ENCODE results near the gene PPP1R12A. TPM values are rescaled to one million over a fixed set of nuclear protein-coding genes. Genes with fewer than 3 reads are reported as not detected.
"Not testable (repeated sequence)": the region's sequence is repeated elsewhere in the genome, so short reads cannot be mapped to it uniquely, and the experiment has no call there.

The PPP1R12A gene
- 95.8 TPM for total RNA-seq

GRCh38 chr12:79935021-79935623 is at the start of gene PPP1R12A:
Gene PPP1R12A, minus strand, starts transcription at chr12:79935097. Its CDS starts 166 bp downstream, at chr12:79934931.
- Histone ChIP-seq H3K27me3 (no peaks in the 10 kb centered on the region), H3K4me1 (peaks cover 49% of the 10 kb centered on the region), H3K27ac (peak within 1 kb of the TSS; percentile 98), H3K4me3 (peak within 1 kb of the TSS; percentile 92 to 98), H3K36me3 (no peaks in the 10 kb centered on the region), H3K9me3 (no peaks in the 10 kb centered on the region)
- TF ChIP-seq CTCF (IDR thresholded peaks at IDR 0.05) (no peak), POLR2A (IDR thresholded peaks at IDR 0.05) (peak; percentile 78 to 86), POLR2AphosphoS5 (IDR thresholded peaks at IDR 0.05; ENCODE audit: insufficient read depth in 1 of 2, low read depth in 1 of 2) (peak; percentile 98 to 100)
- peak; percentile 95 to 98 for DNase-seq (ENCODE audit: extremely low spot score in 2 of 2)
- intact Hi-C loops (cut with DNase I): no loop called here

DNA sequence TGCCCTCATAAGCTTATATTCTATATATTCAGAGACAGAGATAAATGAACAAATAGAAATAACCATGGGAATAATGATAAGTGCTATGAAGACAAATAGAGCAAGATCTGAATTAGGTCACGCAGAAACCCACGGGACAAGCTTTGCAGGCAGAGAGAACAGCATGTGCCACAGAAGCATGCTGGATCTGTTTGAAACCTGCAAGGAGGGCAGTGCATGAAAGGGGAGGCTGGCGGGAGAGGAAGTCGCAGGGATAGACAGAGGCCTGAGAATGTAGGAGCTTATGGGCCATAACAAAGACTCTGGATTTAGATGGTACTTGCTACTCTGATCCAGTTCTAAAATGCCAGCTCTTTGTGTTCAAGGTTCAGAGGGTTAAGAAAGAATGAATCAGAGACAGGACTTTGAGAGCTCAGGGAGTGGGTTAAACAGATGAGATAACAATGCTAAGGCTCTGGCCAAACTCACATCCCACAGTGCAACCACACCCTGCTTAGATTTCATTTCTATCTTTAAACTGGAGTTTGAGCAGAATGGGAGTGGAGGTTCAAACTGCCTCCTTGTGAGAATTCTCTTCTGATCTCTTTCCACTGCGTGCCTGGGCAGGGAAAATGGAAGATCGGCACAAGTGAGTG is 49.2 kb upstream of the PPP1R12A start:
- DNase-seq (ENCODE audit: extremely low spot score in 2 of 2): no peak
- Histone ChIP-seq H3K9me3 (no peaks in the 10 kb centered on the region), H3K27ac (no peak overlapping the region), H3K36me3 (no peaks in the 10 kb centered on the region), H3K4me1 (no peaks in the 10 kb centered on the region), H3K4me3 (no peak overlapping the region), H3K27me3 (no peaks in the 10 kb centered on the region)
- no peak for TF ChIP-seq POLR2A (IDR thresholded peaks at IDR 0.05)
- intact Hi-C loops (cut with DNase I): no loop called here

GRCh38 chr12:79983492-79983891 is 48.6 kb upstream of the PPP1R12A start:
- DNase-seq (ENCODE audit: extremely low spot score in 2 of 2): no peak
- intact Hi-C loops (cut with DNase I): no loop called here
- Histone ChIP-seq H3K27ac (no peak overlapping the region), H3K27me3 (no peaks in the 10 kb centered on the region), H3K4me3 (no peak overlapping the region), H3K9me3 (no peaks in the 10 kb centered on the region), H3K4me1 (no peaks in the 10 kb centered on the region), H3K36me3 (no peaks in the 10 kb centered on the region)
- no peak for TF ChIP-seq CTCF (IDR thresholded peaks at IDR 0.05)
- no peak for TF ChIP-seq POLR2A (IDR thresholded peaks at IDR 0.05)
- no peak for TF ChIP-seq POLR2AphosphoS5 (IDR thresholded peaks at IDR 0.05; ENCODE audit: insufficient read depth in 1 of 2, low read depth in 1 of 2)

DNA sequence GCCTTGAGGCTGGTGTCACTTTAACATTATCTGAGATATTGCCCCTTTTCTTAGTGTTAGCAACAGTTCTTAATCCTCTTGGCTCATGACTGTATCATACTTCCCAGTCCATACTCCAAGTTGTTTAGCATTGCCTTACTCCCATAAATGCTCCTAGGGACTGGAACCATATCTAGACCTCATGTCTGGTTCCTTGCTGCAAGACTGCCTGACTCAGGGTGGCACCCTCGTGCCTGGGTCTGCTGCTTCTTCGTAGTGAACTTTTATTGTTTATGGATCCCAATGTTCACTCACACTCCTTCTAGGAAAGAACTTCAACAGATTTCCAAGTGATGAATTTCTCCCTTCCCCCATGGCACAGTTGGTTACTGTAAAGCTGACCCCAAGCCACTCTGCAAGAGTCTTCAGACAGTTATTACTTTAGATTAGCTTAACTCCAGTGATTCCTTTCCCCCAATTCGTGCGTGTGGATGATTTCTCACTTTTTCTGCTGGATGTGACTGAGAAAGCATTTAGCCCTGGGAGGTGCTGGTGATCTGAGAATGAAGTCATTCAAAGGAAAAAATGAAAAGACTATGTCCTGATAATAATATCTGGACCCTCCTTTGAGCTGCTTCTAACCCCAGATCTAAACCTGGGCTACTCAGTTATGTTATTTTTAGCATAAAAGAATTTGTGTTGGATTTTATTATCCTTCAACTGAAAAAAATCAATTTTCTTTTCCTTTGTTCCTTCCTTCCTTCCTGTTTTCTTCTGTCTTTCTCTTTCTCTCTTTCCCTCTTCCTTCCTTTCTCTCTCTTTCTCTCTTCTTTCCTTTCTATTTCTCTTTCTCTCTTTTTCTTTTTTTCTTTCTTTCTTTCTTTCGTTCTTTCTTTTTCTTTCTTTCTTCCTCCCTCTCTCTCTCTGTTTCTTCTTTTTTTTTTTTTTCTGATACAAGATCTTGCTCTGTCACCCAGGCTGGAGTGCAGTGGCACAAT is 47.5 kb upstream of the PPP1R12A start:
- Histone ChIP-seq H3K27ac (no peak overlapping the region), H3K4me3 (no peak overlapping the region), H3K27me3 (no peaks in the 10 kb centered on the region), H3K4me1 (no peaks in the 10 kb centered on the region), H3K36me3 (no peaks in the 10 kb centered on the region), H3K9me3 (no peaks in the 10 kb centered on the region)
- intact Hi-C loops (cut with DNase I): no loop called here
- TF ChIP-seq CTCF (IDR thresholded peaks at IDR 0.05) (no peak), POLR2AphosphoS5 (IDR thresholded peaks at IDR 0.05; ENCODE audit: insufficient read depth in 1 of 2, low read depth in 1 of 2) (no peak)
- DNase-seq (ENCODE audit: extremely low spot score in 2 of 2): no peak

- no peak for DNase-seq (ENCODE audit: extremely low spot score in 2 of 2)
- Histone ChIP-seq H3K4me3 (no peak overlapping the region), H3K9me3 (no peaks in the 10 kb centered on the region), H3K27me3 (no peaks in the 10 kb centered on the region), H3K4me1 (no peaks in the 10 kb centered on the region), H3K27ac (no peak overlapping the region), H3K36me3 (no peaks in the 10 kb centered on the region)
- intact Hi-C loops (cut with DNase I): no loop called here
- no peak for TF ChIP-seq POLR2A (IDR thresholded peaks at IDR 0.05)
- no peak for TF ChIP-seq CTCF (IDR thresholded peaks at IDR 0.05)
- no peak for TF ChIP-seq POLR2AphosphoS5 (IDR thresholded peaks at IDR 0.05; ENCODE audit: insufficient read depth in 1 of 2, low read depth in 1 of 2)
Measured at GRCh38 chr12:79978692-79979091, 43.8 kb upstream of the PPP1R12A start.

- H3K27me3 ChIP-seq; H3K4me1 ChIP-seq; H3K9me3 ChIP-seq; intact Hi-C loops (cut with DNase I); H3K36me3 ChIP-seq; DNase-seq (ENCODE audit: extremely low spot score in 2 of 2); H3K27ac ChIP-seq; H3K4me3 ChIP-seq: not testable (repeated sequence)
Measured at GRCh38 chr12:79977856-79978460, 43.1 kb upstream of the PPP1R12A start.

Measured in vagina (tissue), 2 donors.